ENCODE measurements around the gene NDST1. TPM values are rescaled to one million over a fixed set of nuclear protein-coding genes. Genes with fewer than 3 reads are reported as not detected.

Gene NDST1
- total RNA-seq, 1 donor from 2014 or later = 17.1 TPM

DNA sequence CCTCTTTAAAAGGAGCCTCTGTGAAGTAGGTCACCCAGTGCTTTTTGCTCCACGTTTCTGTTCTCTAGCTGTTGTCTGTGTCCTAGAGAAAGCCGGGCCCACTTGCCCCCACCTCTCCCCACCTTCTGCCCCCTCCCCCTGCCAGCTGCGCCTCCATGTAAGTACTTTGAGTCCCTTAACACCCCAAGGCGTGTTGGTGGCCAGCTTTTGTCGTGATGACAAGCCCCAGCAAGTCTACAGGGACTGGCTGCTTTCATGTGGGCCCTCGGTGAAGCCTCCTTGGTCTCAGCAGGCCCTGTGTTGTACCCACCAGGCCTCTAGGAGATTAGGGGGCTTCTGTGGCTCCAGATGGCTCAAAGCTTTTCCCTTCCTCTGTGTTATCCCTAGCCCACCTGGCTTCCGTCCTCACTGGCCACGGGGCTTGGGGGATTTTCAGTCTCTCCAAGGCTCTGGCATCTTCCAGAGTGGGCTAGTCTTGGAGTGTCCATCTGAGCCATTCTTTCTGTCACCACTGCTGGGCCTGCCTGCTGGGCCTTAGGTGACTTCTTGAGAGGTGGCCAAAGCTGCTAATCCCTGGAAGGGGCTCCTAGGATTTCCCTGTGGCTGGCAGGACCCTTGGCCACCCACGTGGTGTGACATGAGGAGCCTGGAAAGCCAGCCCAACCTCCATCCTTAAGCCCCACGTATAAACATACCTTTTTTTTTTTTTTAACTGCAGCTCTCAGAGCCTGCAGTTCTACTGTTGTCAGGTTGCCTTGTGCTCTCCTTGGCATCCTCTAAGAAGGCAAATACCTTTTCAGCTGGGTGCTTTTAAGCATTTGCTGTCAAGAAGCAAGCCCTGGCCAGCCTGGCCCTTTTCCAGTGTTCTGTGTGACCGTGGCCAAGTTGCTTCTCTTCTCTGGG, 1.1 kb upstream of the NDST1 start:
- Histone ChIP-seq H3K36me3 (ENCODE audit: control insufficient read depth, insufficient read depth, low read length) (peaks cover 2% of the 10 kb centered on the region), H3K27me3 (ENCODE audit: control insufficient read depth, insufficient read depth, low read length) (no peaks in the 10 kb centered on the region), H3K4me3 (ENCODE audit: low read depth, low read length) (no peak overlapping the region)
- DNase-seq (ENCODE audit: low read depth) = no peak
- TF ChIP-seq, protein P1, sequence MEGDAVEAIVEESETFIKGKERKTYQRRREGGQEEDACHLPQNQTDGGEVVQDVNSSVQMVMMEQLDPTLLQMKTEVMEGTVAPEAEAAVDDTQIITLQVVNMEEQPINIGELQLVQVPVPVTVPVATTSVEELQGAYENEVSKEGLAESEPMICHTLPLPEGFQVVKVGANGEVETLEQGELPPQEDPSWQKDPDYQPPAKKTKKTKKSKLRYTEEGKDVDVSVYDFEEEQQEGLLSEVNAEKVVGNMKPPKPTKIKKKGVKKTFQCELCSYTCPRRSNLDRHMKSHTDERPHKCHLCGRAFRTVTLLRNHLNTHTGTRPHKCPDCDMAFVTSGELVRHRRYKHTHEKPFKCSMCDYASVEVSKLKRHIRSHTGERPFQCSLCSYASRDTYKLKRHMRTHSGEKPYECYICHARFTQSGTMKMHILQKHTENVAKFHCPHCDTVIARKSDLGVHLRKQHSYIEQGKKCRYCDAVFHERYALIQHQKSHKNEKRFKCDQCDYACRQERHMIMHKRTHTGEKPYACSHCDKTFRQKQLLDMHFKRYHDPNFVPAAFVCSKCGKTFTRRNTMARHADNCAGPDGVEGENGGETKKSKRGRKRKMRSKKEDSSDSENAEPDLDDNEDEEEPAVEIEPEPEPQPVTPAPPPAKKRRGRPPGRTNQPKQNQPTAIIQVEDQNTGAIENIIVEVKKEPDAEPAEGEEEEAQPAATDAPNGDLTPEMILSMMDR (IDR thresholded peaks at IDR 0.05; ENCODE audit: insufficient read depth, low read length, severe bottlenecking) = no peak
- no peak for FAIRE-seq

DNA sequence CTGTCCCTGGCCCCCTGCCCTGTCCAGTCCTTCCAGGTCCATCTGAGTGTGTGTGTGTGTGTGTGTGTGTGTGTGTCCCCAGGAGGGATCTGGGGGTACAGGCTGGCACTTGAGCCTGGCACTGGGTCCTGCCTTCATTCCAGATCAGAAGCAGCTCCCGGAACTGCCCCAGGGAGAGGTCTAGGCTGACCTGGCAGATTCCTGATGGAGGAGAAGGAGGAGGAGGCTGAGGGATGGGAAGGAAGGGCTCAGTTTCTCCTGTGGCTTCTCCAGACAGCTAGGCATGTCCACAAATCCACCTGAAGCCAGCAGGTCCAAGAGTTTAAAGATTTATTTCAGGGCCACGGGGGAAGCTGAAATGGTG, 328 bp downstream of the NDST1 start:
- H3K27me3 ChIP-seq (ENCODE audit: control insufficient read depth, insufficient read depth, low read length) = no peaks in the 10 kb centered on the region
- FAIRE-seq = peak; percentile 76
- H3K36me3 ChIP-seq (ENCODE audit: control insufficient read depth, insufficient read depth, low read length) = peaks cover 2% of the 10 kb centered on the region
- no peak overlapping the region for H3K4me3 ChIP-seq (ENCODE audit: low read depth, low read length)
- TF ChIP-seq, protein P1 (IDR thresholded peaks at IDR 0.05; ENCODE audit: insufficient read depth, low read length, severe bottlenecking) = no peak
- no peak for DNase-seq (ENCODE audit: low read depth)

DNA sequence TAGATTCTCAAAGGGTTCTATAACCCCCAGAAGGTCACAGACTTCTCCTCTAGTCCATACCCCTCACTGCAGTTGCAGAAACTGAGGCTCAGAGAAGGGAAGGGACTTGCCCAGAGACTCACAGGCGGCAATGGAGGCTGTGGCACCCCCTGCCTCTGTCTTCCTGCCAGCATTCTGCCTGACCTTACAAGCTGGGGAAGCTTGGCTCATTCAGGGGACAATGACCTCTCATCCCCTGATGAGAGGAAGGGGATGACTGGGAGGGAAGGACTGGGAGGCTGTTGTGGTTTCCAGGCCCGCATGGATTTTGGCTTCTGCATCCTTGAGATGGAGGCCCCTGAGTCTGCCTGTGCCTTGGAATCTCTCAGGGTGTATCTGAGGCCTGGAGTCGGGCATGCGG, 897 bp downstream of the NDST1 start:
- FAIRE-seq (no peak), DNase-seq (ENCODE audit: low read depth) (no peak)
- TF ChIP-seq, protein P1 (IDR thresholded peaks at IDR 0.05; ENCODE audit: insufficient read depth, low read length, severe bottlenecking) = no peak
- Histone ChIP-seq H3K4me3 (ENCODE audit: low read depth, low read length) (no peak overlapping the region), H3K27me3 (ENCODE audit: control insufficient read depth, insufficient read depth, low read length) (no peaks in the 10 kb centered on the region), H3K36me3 (ENCODE audit: control insufficient read depth, insufficient read depth, low read length) (peaks cover 3% of the 10 kb centered on the region)

DNA sequence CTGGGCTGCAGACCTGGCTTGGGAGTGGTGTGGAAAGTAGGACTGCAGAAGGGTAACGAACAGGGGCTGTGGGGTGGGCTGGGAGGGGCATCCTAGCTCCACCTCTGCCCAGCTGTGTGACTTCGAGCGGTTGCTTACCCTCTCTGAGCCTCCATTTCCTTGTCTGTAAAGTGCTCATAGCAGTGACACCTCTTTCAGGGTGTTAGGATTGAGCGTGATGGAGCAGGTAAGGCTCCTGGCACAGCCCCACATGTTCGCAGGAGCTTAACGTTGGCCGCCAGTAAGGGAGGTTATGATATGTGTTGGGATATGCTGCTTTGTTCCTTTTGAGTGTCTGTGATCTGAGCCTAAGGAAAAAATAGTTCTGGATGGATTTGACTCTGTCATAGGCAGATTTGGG, 2.1 kb downstream of the NDST1 start:
- H3K36me3 ChIP-seq (ENCODE audit: control insufficient read depth, insufficient read depth, low read length) = peaks cover 3% of the 10 kb centered on the region
- H3K4me3 ChIP-seq (ENCODE audit: low read depth, low read length) = no peak overlapping the region
- DNase-seq (ENCODE audit: low read depth) (no peak), FAIRE-seq (no peak)
- TF ChIP-seq, protein P1 (IDR thresholded peaks at IDR 0.05; ENCODE audit: insufficient read depth, low read length, severe bottlenecking) = no peak
- H3K27me3 ChIP-seq (ENCODE audit: control insufficient read depth, insufficient read depth, low read length) = no peaks in the 10 kb centered on the region

- H3K36me3 ChIP-seq (ENCODE audit: control insufficient read depth, insufficient read depth, low read length) = peaks cover 3% of the 10 kb centered on the region
- TF ChIP-seq, protein P1 (IDR thresholded peaks at IDR 0.05; ENCODE audit: insufficient read depth, low read length, severe bottlenecking) = no peak
- no peak overlapping the region for H3K4me3 ChIP-seq (ENCODE audit: low read depth, low read length)
- DNase-seq (ENCODE audit: low read depth) (no peak), FAIRE-seq (peak; percentile 32)
- no peaks in the 10 kb centered on the region for H3K27me3 ChIP-seq (ENCODE audit: control insufficient read depth, insufficient read depth, low read length)
Observed at GRCh38 chr5:150510460-150511263, 2.7 kb downstream of the NDST1 start.

Measured in bronchial epithelial cell (primary cell).